Dendritic cell treated with granulocyte-macrophage colony-stimulating factor and Interleukin-4, amounts not matched to agents 40 ng/mL and 50 ng/mL, for 4 days (primary cell): ENCODE results near the gene STIL.
"Not testable (repeated sequence)": the region's sequence is repeated elsewhere in the genome, so short reads cannot be mapped to it uniquely, and the experiment has no call there.

Source experiments
- H3K27ac Mint-ChIP-seq: one replicate; pipeline ENCODE4 v1.8.0; 2022; ENCODE audit warnings: mild to moderate bottlenecking, mixed read lengths
- H3K27me3 Mint-ChIP-seq: one replicate; pipeline ENCODE4 v1.8.0; 2022; ENCODE audit warnings: mild to moderate bottlenecking, mixed read lengths
- H3K36me3 Mint-ChIP-seq: one replicate; pipeline ENCODE4 v1.8.0; 2022; ENCODE audit warnings: low read depth, mixed read lengths
- H3K4me1 Mint-ChIP-seq: one replicate; pipeline ENCODE4 v1.8.0; 2022; ENCODE audit warnings: low read depth, mixed read lengths
- H3K4me3 Mint-ChIP-seq: one replicate; pipeline ENCODE4 v1.8.0; 2022; ENCODE audit warnings: mild to moderate bottlenecking, moderate library complexity, mixed read lengths
- H3K9me3 Mint-ChIP-seq: one replicate; pipeline ENCODE4 v1.8.0; 2022; ENCODE audit warnings: mixed read lengths
- intact Hi-C: fragments of 100-400 bp; cut with micrococcal nuclease; formaldehyde crosslinking; loops from one replicate; pipeline ENCODE4 v1.15.0; 2022

The STIL gene

DNA sequence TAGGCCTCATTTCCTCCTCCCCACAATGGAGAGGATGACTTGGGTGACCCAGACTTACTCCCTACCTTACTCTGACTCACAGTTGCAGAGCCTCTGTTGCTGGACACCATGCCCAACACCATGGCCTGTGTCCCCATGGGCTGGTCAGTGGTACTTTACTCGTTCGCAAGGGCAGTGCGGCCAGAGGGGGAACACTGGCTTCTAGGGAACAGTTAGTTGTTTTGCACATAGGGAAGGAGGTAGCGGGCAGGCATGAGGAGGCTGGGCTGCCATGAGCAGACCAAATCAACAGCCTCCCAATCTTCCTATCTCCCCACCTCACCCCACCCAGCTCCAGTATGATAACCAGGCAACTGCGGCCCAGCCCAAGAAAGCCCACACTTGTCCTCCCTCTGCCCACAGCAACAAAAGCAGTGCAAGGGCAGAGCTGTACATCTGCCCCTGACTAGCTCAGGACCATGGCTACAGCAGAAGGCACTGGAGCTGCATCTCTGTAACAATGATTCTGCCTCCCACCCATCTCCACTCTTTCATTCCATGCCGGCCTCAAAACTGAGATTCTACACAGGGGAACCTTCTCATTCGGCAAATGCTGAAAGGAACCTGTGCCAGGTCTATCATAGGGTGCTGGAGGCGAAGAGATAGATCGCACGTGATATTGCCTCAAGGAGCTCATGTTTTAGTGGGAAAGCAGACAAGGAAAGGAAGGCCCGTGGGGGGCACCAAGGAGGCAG is 100.5 kb downstream of the STIL start:
- no peaks in the 10 kb centered on the region for H3K9me3 Mint-ChIP-seq
- no peaks in the 10 kb centered on the region for H3K36me3 Mint-ChIP-seq
- intact Hi-C loops: no loop called here
- H3K27ac Mint-ChIP-seq: no peak overlapping the region
- peaks cover 15% of the 10 kb centered on the region for H3K27me3 Mint-ChIP-seq
- H3K4me3 Mint-ChIP-seq: no peak overlapping the region
- peaks cover 21% of the 10 kb centered on the region for H3K4me1 Mint-ChIP-seq

DNA sequence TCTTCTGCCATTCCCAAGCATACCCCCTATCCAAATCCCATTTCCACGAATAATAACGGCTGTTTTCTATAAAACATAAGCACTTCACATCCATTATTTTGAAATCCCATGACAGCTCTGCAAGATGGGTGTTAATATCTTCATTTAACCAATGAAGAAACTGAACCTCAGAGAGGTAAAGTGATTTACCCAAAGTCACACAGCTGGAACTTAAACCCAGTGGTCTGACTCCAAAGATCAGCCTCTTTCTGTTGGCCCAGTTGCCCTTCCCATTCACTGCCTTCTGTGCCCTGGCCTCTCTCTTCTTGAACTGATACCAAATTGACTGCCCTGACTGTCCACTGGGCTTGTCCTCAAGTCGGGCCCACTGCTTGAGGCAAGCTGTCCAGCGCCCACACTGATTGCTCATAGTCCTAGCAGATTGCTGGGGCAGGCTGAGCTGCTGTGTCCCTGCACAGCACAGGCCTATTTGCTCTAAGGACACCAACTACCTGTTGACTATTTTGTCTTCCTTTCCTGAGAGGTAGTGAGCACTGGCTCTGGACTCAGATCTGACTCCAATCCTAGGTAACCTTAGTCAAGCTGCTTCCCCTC is 101.2 kb downstream of the STIL start:
- peaks cover 21% of the 10 kb centered on the region for H3K4me1 Mint-ChIP-seq
- H3K27me3 Mint-ChIP-seq: peaks cover 20% of the 10 kb centered on the region
- intact Hi-C loops: no loop called here
- H3K36me3 Mint-ChIP-seq: no peaks in the 10 kb centered on the region
- no peaks in the 10 kb centered on the region for H3K9me3 Mint-ChIP-seq
- no peak overlapping the region for H3K27ac Mint-ChIP-seq
- no peak overlapping the region for H3K4me3 Mint-ChIP-seq

DNA sequence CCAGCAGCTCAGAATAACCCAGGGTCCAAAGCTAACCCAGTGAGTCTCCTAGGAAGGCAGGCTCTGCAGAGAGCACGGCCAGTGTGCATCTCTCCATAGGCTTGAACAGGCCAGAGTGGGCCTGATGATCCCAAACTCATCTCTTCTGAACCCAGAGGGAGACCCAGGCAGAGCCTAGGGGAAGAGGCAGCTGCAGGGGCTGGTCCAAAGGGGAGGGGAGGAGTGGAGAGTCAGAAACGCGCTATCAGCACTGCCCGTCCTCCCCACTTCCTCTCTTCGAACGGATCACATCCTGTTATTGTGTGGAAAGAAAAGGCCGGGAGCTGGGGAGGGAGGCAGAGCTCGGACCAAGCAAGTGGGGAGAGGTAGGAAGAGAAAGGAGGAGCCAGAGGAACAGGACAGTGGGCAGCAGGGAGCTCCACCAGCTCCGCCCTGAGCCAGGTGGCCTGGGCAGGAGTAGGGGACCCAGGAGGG is 102.1 kb downstream of the STIL start:
- Mint-ChIP-seq H3K9me3 (no peaks in the 10 kb centered on the region), H3K27me3 (peaks cover 17% of the 10 kb centered on the region), H3K4me1 (peaks cover 20% of the 10 kb centered on the region), H3K27ac (no peak overlapping the region), H3K4me3 (peak overlapping the region; percentile 27), H3K36me3 (no peaks in the 10 kb centered on the region)
- intact Hi-C loops: no loop called here

DNA sequence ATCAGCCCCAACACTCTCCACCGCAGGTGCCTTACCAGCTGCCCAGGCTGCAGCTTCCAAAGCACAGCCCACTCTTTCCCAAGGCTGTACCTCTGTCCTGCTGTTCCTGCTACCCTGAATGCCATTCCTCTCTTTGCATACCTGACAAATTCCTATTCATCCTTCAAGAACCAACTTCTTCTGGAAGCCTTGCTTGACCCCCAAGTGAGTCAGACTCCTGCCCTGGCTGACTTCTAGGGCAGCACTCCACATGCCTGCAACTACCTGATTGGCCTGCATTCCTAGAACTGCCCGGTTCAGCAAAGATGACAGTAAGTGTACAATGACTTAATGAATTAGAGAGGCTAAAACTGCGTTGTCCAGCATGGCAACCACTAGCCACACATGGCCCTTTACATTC is 103.3 kb downstream of the STIL start:
- Mint-ChIP-seq H3K9me3 (no peaks in the 10 kb centered on the region), H3K4me3 (no peak overlapping the region), H3K4me1 (peaks cover 12% of the 10 kb centered on the region), H3K27ac (peak overlapping the region; percentile 64), H3K27me3 (peaks cover 22% of the 10 kb centered on the region), H3K36me3 (no peaks in the 10 kb centered on the region)
- intact Hi-C loops: no loop called here

DNA sequence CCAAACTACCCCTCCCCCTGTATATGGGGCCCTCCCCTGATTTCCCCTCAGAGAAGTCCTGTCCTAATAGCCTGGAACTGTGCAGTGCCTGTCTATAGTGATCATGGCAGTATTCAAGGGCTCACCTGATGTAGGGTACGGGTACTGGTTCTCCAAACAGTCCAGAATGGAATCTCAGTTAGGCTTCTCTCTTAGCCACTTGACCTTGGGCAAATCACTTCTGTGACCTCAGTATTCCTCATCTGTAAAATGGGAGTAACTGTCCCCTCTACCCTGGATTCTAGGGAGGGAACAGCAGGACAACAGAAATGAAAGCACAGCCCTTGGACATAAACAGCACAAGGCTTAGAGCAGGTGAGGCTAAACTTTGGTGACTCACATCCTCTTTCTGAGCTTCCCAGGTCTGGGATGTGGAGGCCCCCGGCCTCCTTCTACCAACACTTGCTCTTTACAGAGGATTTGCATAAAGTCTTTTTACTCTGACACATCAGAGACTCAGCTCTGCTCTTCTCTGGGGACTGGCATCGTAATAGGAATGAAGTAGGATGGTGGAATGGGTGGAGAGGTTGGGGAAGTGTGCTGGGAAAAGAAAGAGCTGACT is 104.1 kb downstream of the STIL start:
- H3K9me3 Mint-ChIP-seq: no peaks in the 10 kb centered on the region
- H3K36me3 Mint-ChIP-seq: no peaks in the 10 kb centered on the region
- intact Hi-C loops: no loop called here
- peaks cover 22% of the 10 kb centered on the region for H3K27me3 Mint-ChIP-seq
- H3K4me3 Mint-ChIP-seq: no peak overlapping the region
- H3K4me1 Mint-ChIP-seq: peaks cover 11% of the 10 kb centered on the region
- no peak overlapping the region for H3K27ac Mint-ChIP-seq

DNA sequence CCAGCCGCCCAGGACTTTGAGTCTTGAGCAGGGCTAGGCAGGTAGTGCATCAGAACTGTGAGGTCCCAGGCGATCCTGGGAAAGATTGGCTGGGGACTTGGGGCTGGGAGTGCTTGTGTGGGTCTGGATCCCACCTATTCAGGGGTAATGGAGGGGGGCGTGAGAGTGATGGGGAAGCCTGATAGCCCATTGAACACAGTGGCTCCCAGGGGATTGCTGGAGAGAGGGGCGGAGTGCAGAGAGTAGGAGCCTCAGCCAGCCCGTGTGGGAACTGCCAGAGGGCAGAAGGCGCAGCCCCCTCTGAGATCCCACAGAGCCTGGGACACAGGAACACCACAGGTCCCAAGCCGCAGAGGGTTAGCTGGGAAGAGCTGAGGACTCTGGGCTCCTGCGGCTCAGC is 104.9 kb downstream of the STIL start:
- no peak overlapping the region for H3K4me3 Mint-ChIP-seq
- peaks cover 11% of the 10 kb centered on the region for H3K4me1 Mint-ChIP-seq
- no peaks in the 10 kb centered on the region for H3K9me3 Mint-ChIP-seq
- intact Hi-C loops: no loop called here
- peaks cover 27% of the 10 kb centered on the region for H3K27me3 Mint-ChIP-seq
- H3K27ac Mint-ChIP-seq: peak overlapping the region; percentile 9
- H3K36me3 Mint-ChIP-seq: no peaks in the 10 kb centered on the region

DNA sequence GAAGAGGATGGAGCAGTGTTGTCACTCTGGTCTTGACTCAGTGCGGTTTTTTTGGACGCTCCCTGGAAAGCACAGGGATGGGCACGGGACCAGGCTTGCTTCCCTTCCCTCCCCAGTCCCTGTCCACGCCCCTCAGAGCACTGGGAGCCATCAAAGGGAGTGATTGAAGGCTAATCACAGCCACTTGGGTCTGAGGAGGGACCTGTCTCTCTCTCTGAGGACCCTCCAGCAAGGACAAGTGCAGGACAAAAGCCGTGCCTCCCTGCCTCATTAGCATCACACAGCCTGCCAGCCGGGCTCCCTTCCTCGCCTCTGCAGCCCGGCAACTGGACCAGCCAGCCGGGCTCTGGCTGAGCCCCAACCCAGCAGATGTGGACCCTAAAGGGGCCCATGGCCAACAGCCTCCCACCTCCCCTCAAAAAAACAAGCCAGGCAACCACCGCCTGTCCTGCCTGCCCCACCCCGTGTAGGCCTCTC is 105.5 kb downstream of the STIL start:
- H3K27ac Mint-ChIP-seq: peak overlapping the region; percentile 15
- no peak overlapping the region for H3K4me3 Mint-ChIP-seq
- peaks cover 11% of the 10 kb centered on the region for H3K4me1 Mint-ChIP-seq
- H3K36me3 Mint-ChIP-seq: no peaks in the 10 kb centered on the region
- H3K27me3 Mint-ChIP-seq: peaks cover 28% of the 10 kb centered on the region
- intact Hi-C loops: no loop called here
- no peaks in the 10 kb centered on the region for H3K9me3 Mint-ChIP-seq

DNA sequence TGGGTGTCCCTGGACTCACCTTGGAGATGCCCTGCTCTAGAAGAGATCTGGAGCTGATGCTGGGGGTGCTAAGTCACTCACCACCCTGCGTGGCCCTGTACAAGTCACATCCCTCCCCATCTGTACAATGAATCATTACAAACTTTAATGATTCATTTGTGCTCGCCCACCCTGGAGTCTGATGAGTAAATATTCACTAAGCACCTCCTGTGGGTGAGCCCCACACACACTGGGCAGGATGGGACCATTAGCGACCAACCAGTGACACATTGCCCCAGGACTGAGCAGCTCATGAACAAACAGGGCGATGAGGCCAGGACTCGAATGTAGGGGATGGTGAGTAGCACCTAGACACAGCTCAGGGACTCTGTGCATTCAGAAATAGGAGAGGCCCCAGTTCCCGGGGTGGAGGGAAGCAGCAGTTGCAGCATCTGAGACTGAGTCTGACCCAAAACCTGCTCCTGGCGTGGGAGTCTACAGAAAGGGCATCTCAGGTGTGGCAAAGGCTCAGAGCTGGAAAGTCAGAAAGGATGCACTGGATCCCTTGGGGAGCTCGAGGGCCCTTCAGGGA is 106.1 kb downstream of the STIL start:
- intact Hi-C loops: no loop called here
- Mint-ChIP-seq H3K9me3 (no peaks in the 10 kb centered on the region), H3K36me3 (no peaks in the 10 kb centered on the region), H3K4me1 (peaks cover 11% of the 10 kb centered on the region), H3K27ac (peak overlapping the region; percentile 15), H3K4me3 (no peak overlapping the region), H3K27me3 (peaks cover 31% of the 10 kb centered on the region)

DNA sequence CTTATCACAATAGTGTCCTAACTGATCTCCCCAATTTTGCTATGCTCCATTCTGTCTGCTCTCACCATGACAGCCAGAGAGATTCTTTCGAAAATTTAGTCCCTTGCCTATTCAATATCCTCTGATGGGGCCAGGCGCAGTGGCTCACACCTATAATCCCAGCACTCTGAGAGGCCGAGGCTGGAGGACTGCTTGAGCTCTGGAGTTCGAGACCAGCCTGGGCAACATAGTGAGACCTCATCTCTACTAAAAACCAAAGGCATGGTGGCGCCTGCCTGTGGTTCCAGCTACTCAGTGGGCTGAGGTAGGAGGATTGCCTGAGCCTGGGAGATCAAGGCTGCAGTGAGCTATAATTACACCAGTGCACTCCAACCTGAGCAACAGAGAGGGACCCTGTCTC is 108.0 kb downstream of the STIL start:
- Mint-ChIP-seq H3K9me3 (no peaks in the 10 kb centered on the region), H3K4me3 (no peak overlapping the region), H3K27me3 (peaks cover 31% of the 10 kb centered on the region), H3K4me1 (peaks cover 10% of the 10 kb centered on the region), H3K36me3 (no peaks in the 10 kb centered on the region), H3K27ac (no peak overlapping the region)
- intact Hi-C loops: no loop called here

DNA sequence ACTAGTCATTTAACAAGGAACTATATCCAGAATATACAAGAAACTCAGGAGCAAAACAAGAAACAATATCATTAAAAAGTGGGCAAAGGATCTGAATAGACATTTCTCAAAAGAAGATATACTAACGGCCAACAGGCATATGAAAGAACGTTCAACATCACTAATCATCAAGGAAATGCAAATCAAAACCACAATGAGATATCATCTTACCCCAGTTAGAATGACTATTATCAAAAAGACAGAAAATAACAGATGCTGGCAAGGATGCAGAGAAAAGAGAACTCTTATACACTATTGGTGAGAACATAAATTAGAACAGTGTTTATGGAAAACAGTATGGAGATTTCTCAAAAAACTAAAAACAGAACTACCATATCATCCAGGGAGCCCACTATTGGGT is 110.4 kb downstream of the STIL start:
- H3K4me1 Mint-ChIP-seq, H3K4me3 Mint-ChIP-seq, intact Hi-C loops, H3K9me3 Mint-ChIP-seq, H3K27ac Mint-ChIP-seq, H3K36me3 Mint-ChIP-seq: not testable (repeated sequence)
- H3K27me3 Mint-ChIP-seq: peaks cover 34% of the 10 kb centered on the region

DNA sequence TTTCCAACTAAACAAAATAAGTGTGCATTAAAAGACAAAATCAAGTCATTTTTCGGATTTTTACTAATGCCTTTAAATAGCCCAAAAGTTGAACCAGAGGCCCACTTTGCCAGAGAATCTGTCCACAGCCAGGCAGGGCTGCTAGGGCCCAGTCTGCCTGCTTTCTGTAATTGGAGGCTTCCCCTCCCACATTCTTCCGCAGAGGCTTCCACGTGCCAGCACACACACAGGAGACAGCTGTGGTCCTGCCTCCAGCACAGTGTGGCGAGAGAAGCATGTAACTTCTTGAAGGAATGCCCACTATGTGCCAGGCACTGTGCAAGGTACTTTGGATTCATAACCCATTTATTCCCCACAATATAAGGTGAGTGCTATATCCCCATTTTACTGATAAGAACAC is 112.8 kb downstream of the STIL start:
- intact Hi-C loops: no loop called here
- no peak overlapping the region for H3K27ac Mint-ChIP-seq
- no peaks in the 10 kb centered on the region for H3K4me1 Mint-ChIP-seq

More for the DNA sequence above, 112.8 kb downstream of the STIL start:
- Mint-ChIP-seq H3K36me3 (no peaks in the 10 kb centered on the region), H3K27me3 (peaks cover 29% of the 10 kb centered on the region), H3K4me3 (no peak overlapping the region), H3K9me3 (no peaks in the 10 kb centered on the region)
